ENCODE measurements around the gene INPP5D. TPM values are rescaled to one million over a fixed set of nuclear protein-coding genes. Genes with fewer than 3 reads are reported as not detected.
A peak's percentile ranks its signal among the peaks of the same experiment; 100 is the strongest.

The INPP5D gene
- total RNA-seq, 1 donor from 2014 or later = 61.2 TPM

DNA sequence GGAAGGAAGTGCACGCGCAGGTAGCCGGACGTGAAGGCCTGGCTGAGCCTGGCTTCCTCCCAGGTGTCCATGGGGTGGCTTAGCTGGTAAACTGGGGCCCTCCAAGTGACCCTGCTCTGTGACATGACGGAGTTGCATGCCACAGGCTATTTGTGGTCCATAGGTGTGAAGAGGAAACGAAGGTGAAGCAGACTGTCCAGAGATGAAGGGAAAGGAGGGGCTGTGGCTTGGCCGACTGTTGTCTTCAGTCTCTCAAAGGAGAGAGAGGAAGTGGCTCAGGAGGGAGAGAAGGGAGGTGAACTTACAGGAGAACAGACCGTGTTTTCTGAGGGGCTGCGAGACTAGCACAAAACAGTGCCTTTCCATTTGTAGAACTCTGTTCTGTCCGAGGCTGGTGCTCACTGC, 19.3 kb downstream of the INPP5D start:
- H3K9me3 Mint-ChIP-seq = no peaks in the 10 kb centered on the region

DNA sequence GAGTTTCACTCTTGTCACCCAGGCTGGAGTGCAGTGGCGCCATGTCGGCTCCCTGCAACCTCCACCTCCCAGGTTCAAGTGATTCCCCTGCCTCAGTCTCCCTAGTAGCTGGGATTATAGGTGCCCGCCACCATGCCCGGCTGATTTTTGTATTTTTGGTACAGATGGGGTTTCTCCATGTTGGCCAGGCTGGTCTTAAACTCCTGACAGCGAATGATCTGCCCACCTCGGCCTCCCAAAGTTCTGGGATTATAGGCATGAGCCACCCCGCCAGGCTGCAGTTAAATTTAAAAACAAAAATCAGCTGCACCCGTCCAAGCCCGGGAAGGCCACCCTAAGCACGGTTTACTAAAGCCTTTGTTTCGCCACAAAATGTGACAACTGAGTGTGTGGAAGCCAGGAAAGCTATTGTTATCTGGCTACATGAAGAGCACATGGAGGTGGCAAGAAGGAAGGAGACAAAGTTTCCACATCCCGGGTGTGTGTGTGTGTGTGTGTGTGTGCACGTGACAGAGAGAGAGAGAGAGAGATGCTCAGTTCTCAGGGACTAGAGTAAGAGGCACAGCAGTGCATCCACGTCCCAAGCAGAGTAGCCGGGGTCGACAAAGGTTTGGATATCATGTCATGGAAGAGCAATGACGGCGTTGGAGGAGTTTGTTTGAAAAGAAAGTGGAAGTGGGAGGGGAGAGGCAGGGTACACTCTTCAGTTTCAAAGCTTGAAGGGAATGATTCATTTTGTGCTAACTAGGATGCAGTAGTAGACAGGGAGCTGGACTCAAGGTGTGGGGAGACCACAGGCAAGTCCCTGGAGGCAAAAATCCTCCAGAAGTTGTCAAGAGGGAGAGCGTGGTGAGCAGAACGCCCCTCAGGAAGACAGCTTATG, 20.1 kb downstream of the INPP5D start:
- DNase-seq (ENCODE audit: low spot score) = no peak

More for the DNA sequence above, 19.3 kb downstream of the INPP5D start:
- Mint-ChIP-seq H3K36me3 (ENCODE audit: low read depth) (peaks cover 28% of the 10 kb centered on the region), H3K4me3 (peak overlapping the region; percentile 64), H3K4me1 (ENCODE audit: low read depth) (peaks cover 60% of the 10 kb centered on the region), H3K27me3 (ENCODE audit: insufficient read depth) (no peaks in the 10 kb centered on the region), H3K27ac (peak overlapping the region; percentile 88)
- DNase-seq (ENCODE audit: low spot score) = no peak
- intact Hi-C loops (cut with micrococcal nuclease) = no loop called here

DNA sequence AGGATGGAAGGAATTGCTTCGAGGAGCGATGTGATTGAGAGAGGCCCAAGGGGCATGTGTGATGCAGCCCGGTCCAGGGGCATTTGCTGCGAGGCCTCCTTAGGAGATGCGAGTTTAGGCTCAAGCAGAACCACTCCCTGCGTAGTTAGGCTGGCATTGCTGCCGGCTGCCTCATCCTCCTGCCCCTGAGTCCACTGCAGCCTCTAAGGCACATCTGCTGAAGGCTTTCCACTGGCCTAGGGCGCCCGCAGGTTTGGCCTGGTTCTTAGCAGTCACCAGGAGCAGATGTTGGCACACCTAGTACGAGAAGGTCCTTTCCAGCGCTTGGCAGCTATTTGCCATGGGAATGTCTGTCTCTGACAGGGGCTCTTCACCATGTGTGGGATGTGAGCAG, 20.7 kb downstream of the INPP5D start:
- peak overlapping the region; percentile 91 for H3K27ac Mint-ChIP-seq
- no peak for DNase-seq (ENCODE audit: low spot score)
- no peaks in the 10 kb centered on the region for H3K27me3 Mint-ChIP-seq (ENCODE audit: insufficient read depth)
- peaks cover 73% of the 10 kb centered on the region for H3K4me1 Mint-ChIP-seq (ENCODE audit: low read depth)
- H3K9me3 Mint-ChIP-seq = no peaks in the 10 kb centered on the region
- peak overlapping the region; percentile 73 for H3K4me3 Mint-ChIP-seq
- intact Hi-C loops (cut with micrococcal nuclease) = loop anchor here (1.0 to 5.0 kb wide), 8 partner anchors 14 to 384 kb away; partner anchors contain the start of genes ATG16L1 and GIGYF2
- peaks cover 37% of the 10 kb centered on the region for H3K36me3 Mint-ChIP-seq (ENCODE audit: low read depth)

More for the DNA sequence above, 20.1 kb downstream of the INPP5D start:
- H3K27ac Mint-ChIP-seq = peak overlapping the region; percentile 91
- peaks cover 66% of the 10 kb centered on the region for H3K4me1 Mint-ChIP-seq (ENCODE audit: low read depth)
- no peaks in the 10 kb centered on the region for H3K9me3 Mint-ChIP-seq
- H3K4me3 Mint-ChIP-seq = peak overlapping the region; percentile 73
- peaks cover 31% of the 10 kb centered on the region for H3K36me3 Mint-ChIP-seq (ENCODE audit: low read depth)
- H3K27me3 Mint-ChIP-seq (ENCODE audit: insufficient read depth) = no peaks in the 10 kb centered on the region
- intact Hi-C loops (cut with micrococcal nuclease) = loop anchor here (5.0 kb wide), 3 partner anchors 62 to 383 kb away; partner anchors contain the start of gene GIGYF2

DNA sequence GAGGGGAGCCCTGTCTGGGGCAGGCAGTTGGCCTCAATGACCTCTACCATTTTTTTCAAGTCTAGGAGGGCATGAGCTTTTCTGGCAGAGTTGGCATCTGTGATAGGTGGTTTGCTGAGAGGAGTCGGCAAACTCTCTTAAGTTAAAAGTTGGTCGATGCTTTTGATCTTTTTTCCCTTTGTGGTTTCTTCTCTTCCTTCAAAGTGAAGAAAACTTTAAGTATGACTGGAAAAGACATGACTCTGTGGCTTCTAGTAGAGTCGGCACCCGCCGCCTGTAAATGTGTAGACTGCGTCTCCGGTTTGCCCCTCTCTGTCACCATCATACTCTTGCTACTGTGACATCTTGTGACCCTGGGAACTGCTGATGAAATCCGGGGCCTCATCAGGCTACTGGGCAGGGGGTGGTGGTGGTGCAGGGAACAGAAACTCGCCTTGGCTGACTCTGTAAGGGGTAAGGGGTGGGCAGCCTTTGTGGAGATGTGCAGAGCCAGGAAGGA, 21.1 kb downstream of the INPP5D start:
- H3K27me3 Mint-ChIP-seq (ENCODE audit: insufficient read depth) = no peaks in the 10 kb centered on the region
- intact Hi-C loops (cut with micrococcal nuclease) = loop anchor here (1.0 to 5.0 kb wide), 8 partner anchors 14 to 384 kb away; partner anchors contain the start of genes ATG16L1 and GIGYF2
- DNase-seq (ENCODE audit: low spot score) = peak; percentile 60
- no peaks in the 10 kb centered on the region for H3K9me3 Mint-ChIP-seq
- peaks cover 77% of the 10 kb centered on the region for H3K4me1 Mint-ChIP-seq (ENCODE audit: low read depth)
- H3K36me3 Mint-ChIP-seq (ENCODE audit: low read depth) = peaks cover 39% of the 10 kb centered on the region
- peak overlapping the region; percentile 91 for H3K27ac Mint-ChIP-seq
- peak overlapping the region; percentile 73 for H3K4me3 Mint-ChIP-seq

GRCh38 chr2:233081731-233082221, 21.6 kb downstream of the INPP5D start:
- Mint-ChIP-seq H3K27ac (peak overlapping the region; percentile 91), H3K4me1 (ENCODE audit: low read depth) (peaks cover 82% of the 10 kb centered on the region), H3K9me3 (no peaks in the 10 kb centered on the region), H3K27me3 (ENCODE audit: insufficient read depth) (no peaks in the 10 kb centered on the region), H3K36me3 (ENCODE audit: low read depth) (peaks cover 41% of the 10 kb centered on the region), H3K4me3 (peak overlapping the region; percentile 73)
- intact Hi-C loops (cut with micrococcal nuclease) = loop anchor here (1.0 to 5.0 kb wide), 11 partner anchors 14 to 384 kb away; partner anchors contain the start of genes ATG16L1 and GIGYF2
- DNase-seq (ENCODE audit: low spot score) = no peak

DNA sequence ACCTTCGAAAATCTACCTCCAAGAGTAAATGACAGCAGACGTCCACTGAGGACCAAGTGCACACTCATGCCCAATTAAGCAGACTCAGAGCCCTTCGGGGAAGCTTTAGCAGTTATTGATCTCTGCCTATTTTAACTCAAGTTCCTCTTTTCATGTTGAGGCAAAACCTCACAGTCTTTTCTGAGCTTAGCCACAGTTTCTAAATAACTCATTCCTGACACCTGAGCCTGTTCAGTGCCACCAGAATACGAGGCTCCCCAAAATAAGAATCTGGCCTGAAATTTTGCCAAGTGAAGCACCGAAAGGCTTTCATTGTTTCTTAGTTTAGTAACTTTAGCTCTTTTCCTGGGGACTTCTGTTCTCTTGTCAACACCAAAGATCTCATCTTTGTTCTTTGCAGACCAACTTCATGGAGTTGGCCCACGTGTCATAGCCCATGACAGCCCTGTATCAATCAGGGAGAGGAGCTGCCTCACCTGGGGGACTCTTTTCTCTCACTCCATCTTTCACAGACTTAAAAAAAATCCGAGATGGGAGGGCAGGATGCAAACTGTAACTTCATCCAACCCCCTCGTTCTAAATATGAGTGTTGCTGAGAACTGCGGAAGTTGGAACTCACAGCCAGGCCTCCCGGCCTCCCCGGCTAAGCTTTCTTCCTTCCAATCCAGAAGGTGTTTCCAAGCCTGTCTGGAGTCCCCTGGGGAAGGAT, 22.2 kb downstream of the INPP5D start:
- Mint-ChIP-seq H3K4me3 (peak overlapping the region; percentile 73), H3K4me1 (ENCODE audit: low read depth) (peaks cover 85% of the 10 kb centered on the region), H3K9me3 (no peaks in the 10 kb centered on the region), H3K27me3 (ENCODE audit: insufficient read depth) (no peaks in the 10 kb centered on the region), H3K27ac (peak overlapping the region; percentile 91), H3K36me3 (ENCODE audit: low read depth) (peaks cover 41% of the 10 kb centered on the region)
- no peak for DNase-seq (ENCODE audit: low spot score)
- intact Hi-C loops (cut with micrococcal nuclease) = loop anchor here (1.0 to 5.0 kb wide), 6 partner anchors 18 to 385 kb away; partner anchors contain the start of gene GIGYF2

DNA sequence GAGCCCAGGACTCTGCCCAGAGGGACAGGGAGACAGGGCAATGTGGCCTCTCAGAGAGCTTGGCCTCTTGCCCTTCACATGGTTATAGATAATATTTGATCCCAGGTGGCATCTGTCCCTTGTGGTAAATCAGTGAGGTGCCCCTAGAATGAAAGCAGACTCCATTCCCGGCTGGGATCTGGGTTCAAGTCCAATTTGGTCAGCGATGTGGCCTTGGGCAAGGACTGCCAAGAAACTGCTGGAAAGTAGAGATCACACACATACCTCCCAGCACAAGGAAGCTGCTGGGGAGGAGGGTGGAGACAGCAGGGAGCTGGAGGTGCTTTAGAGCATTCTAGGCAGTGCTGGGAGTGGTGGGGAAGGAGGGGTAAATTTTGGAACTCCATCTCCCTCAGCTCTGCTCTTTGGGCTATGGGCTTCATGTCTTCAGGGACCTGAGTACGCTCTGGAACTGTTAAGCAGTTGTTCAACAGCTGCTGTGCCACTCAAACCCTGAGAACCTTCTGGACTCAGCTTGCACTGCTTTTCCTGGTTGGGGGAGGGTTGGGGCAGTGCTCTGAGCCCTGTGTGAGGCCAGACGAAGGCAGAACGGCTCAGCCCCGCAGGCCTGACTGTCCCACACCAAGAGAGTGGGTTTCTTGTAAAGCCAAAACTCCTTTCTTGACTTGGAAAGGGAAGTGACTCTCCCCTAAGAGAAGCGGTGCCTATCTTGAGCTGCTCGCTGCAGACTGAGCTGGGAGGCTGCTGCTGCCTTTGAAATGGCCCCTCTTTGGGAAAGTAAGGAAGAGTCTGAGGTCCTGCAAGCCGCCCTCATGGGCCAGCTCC, 23.0 kb downstream of the INPP5D start:
- Mint-ChIP-seq H3K4me1 (ENCODE audit: low read depth) (peaks cover 81% of the 10 kb centered on the region), H3K4me3 (peak overlapping the region; percentile 82), H3K36me3 (ENCODE audit: low read depth) (peaks cover 40% of the 10 kb centered on the region), H3K27me3 (ENCODE audit: insufficient read depth) (no peaks in the 10 kb centered on the region), H3K9me3 (no peaks in the 10 kb centered on the region), H3K27ac (peak overlapping the region; percentile 91)
- no peak for DNase-seq (ENCODE audit: low spot score)
- intact Hi-C loops (cut with micrococcal nuclease) = loop anchor here (1.0 to 5.0 kb wide), 6 partner anchors 17 to 386 kb away; partner anchors contain the start of gene GIGYF2

- no peaks in the 10 kb centered on the region for H3K27me3 Mint-ChIP-seq (ENCODE audit: insufficient read depth)
- intact Hi-C loops (cut with micrococcal nuclease) = loop anchor here (1.0 to 5.0 kb wide), 6 partner anchors 7 to 386 kb away; partner anchors contain the start of gene GIGYF2
- H3K9me3 Mint-ChIP-seq = no peaks in the 10 kb centered on the region
- peak overlapping the region; percentile 91 for H3K27ac Mint-ChIP-seq
- H3K4me1 Mint-ChIP-seq (ENCODE audit: low read depth) = peaks cover 88% of the 10 kb centered on the region
- DNase-seq (ENCODE audit: low spot score) = no peak
- peaks cover 45% of the 10 kb centered on the region for H3K36me3 Mint-ChIP-seq (ENCODE audit: low read depth)
- peak overlapping the region; percentile 82 for H3K4me3 Mint-ChIP-seq
These were observed 23.6 kb downstream of the INPP5D start for GRCh38 chr2:233083782-233084181.

DNA sequence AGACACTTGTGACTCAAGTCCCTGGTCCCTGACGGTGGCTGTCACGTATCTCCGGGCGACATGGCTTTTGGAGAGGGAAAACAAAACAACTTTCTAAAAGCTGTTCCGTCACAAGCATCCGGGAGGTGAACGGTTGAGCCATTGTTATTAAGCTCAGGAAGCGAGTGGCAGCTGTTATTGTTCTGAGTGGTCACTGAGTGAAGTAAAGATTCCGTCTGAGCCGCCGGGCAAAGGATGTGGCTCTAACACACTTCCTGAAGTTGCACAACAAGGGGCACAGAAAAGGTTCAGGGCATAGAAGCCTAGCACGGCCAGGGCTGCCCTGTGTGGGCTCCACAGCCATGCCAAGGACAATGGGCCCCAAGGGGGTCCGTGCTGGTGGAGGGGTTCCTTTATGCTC, 24.3 kb downstream of the INPP5D start:
- Mint-ChIP-seq H3K4me1 (ENCODE audit: low read depth) (peaks cover 83% of the 10 kb centered on the region), H3K27me3 (ENCODE audit: insufficient read depth) (no peaks in the 10 kb centered on the region), H3K9me3 (no peaks in the 10 kb centered on the region), H3K4me3 (peak overlapping the region; percentile 82), H3K36me3 (ENCODE audit: low read depth) (peaks cover 38% of the 10 kb centered on the region), H3K27ac (peak overlapping the region; percentile 91)
- intact Hi-C loops (cut with micrococcal nuclease) = loop anchor here (1.0 to 5.0 kb wide), 4 partner anchors 8 to 387 kb away; partner anchors contain the start of gene GIGYF2
- no peak for DNase-seq (ENCODE audit: low spot score)

DNA sequence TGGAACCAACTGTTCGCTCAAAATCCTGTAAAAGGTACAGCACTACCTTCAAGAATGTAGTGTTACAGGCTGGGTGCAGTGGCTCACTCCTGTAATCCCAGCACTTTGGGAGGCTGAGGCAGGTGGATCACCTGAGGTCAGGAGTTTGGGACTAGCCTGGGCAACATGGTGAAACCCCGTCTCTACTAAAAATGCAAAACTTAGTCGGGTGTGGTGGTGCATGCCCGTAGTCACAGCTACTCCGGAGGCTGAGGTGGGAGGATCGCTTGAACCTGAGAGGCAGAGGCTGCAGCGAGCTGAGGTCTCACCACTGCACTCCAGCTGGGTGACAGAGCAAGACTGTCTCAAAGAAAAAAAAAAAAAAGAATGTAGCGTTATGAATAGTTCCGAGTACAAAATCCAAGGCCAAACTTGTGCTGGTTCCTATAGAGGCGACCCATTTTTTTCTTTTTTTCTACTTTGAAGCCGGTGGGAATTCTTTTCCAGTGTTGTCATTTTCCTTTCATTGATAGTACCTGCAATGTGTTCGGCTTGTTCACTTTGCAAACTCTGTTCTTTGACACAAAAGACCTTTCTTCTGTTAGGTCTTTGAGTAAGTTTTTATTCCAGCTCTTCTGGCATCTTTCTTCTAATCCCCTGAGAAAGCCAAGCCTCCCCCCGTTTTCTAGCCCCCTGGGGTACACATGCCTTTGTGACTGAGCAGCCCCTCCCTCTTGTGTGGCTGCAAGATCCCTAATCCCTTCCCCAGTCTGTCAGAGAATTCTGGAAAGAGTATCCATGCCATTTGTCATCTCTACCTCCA, 25.1 kb downstream of the INPP5D start:
- peak overlapping the region; percentile 82 for H3K27ac Mint-ChIP-seq
- DNase-seq (ENCODE audit: low spot score) = no peak
- H3K27me3 Mint-ChIP-seq (ENCODE audit: insufficient read depth) = no peaks in the 10 kb centered on the region
- H3K36me3 Mint-ChIP-seq (ENCODE audit: low read depth) = peaks cover 35% of the 10 kb centered on the region
- intact Hi-C loops (cut with micrococcal nuclease) = no loop called here
- no peaks in the 10 kb centered on the region for H3K9me3 Mint-ChIP-seq
- H3K4me1 Mint-ChIP-seq (ENCODE audit: low read depth) = peaks cover 79% of the 10 kb centered on the region
- H3K4me3 Mint-ChIP-seq = peak overlapping the region; percentile 47

DNA sequence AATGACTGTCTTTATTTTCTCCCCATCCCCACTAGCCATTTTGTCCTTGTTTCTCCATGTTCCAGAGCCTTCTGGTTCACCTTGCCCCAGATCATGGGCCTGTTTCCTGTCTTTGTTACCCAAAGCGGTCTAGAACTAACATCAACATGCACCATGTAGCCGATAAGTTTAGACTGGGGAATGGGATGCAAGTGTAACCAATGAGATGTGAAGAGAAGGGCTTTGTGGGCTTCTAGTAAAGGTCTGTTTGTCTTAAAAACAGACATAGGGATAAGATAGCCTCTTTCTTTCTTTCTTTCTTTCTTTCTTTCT, 25.7 kb downstream of the INPP5D start:
- Mint-ChIP-seq H3K27ac (peak overlapping the region; percentile 82), H3K9me3 (no peaks in the 10 kb centered on the region), H3K36me3 (ENCODE audit: low read depth) (peaks cover 33% of the 10 kb centered on the region), H3K4me1 (ENCODE audit: low read depth) (peaks cover 77% of the 10 kb centered on the region), H3K27me3 (ENCODE audit: insufficient read depth) (no peaks in the 10 kb centered on the region), H3K4me3 (peak overlapping the region; percentile 47)
- intact Hi-C loops (cut with micrococcal nuclease) = no loop called here
- DNase-seq (ENCODE audit: low spot score) = no peak
